ENCODE measurements around the gene CPNE5. TPM values are rescaled to one million over a fixed set of nuclear protein-coding genes. Genes with fewer than 3 reads are reported as not detected.

Gene CPNE5
- total and polyA plus RNA-seq, 8 donors: 0.19 to 1.5 (median 0.58) TPM

DNA sequence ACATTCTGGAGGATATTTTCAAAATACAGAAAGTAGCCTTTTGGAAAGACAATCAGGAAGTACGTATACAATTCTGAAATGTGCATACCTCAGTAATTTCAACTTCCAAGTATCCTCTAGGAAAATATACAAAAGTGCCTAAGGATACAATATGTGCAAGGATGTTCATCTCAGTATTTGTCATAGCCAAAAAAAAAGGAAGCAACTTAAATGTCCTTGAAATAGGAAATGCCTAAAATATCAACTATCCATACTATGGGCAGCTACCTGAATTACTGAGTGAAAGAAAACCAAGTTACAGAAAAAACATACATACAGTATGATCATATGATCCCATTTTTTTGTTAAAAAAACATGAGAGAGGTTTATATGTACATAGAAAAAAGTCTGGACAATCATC is 33.9 kb upstream of the CPNE5 start:
- TF ChIP-seq, protein P1, sequence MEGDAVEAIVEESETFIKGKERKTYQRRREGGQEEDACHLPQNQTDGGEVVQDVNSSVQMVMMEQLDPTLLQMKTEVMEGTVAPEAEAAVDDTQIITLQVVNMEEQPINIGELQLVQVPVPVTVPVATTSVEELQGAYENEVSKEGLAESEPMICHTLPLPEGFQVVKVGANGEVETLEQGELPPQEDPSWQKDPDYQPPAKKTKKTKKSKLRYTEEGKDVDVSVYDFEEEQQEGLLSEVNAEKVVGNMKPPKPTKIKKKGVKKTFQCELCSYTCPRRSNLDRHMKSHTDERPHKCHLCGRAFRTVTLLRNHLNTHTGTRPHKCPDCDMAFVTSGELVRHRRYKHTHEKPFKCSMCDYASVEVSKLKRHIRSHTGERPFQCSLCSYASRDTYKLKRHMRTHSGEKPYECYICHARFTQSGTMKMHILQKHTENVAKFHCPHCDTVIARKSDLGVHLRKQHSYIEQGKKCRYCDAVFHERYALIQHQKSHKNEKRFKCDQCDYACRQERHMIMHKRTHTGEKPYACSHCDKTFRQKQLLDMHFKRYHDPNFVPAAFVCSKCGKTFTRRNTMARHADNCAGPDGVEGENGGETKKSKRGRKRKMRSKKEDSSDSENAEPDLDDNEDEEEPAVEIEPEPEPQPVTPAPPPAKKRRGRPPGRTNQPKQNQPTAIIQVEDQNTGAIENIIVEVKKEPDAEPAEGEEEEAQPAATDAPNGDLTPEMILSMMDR (IDR thresholded peaks at IDR 0.05): no peak
- 89 to 95% methylated on average over 1 of the region's 1 CpG for WGBS, 2 donors
- H3K9me3 ChIP-seq: no peaks in the 10 kb centered on the region
- no peak for ATAC-seq
- no peak for FAIRE-seq
- peak overlapping the region in 1 of 4 donors; percentile 94 for H3K27ac ChIP-seq
- no peaks in the 10 kb centered on the region for H3K36me3 ChIP-seq
- H3K4me3 ChIP-seq: peak overlapping the region in 1 of 4 donors; percentile 94
- intact Hi-C loops (cut with DNase I): no loop called here
- no peaks in the 10 kb centered on the region for H3K27me3 ChIP-seq
- H3K4me1 ChIP-seq: peaks cover 4 to 27% (median 8%) of the 10 kb centered on the region in 3 donors
- DNase-seq: no peak

- no peak for ATAC-seq
- Histone ChIP-seq H3K9me3 (no peaks in the 10 kb centered on the region), H3K4me3 (no peak overlapping the region), H3K36me3 (no peaks in the 10 kb centered on the region), H3K27me3 (no peaks in the 10 kb centered on the region), H3K4me1 (peaks cover 4 to 27% (median 8%) of the 10 kb centered on the region in 3 donors), H3K27ac (no peak overlapping the region)
- TF ChIP-seq, protein P1 (IDR thresholded peaks at IDR 0.05): no peak
- WGBS, 2 donors: 51 to 73% methylated on average over 3 of the region's 3 CpGs
- no peak for FAIRE-seq
- intact Hi-C loops (cut with DNase I): no loop called here
- DNase-seq: no peak
Observed at GRCh38 chr6:36871686-36872085, 32.4 kb upstream of the CPNE5 start.

GRCh38 chr6:36867471-36868224 is 28.4 kb upstream of the CPNE5 start:
- FAIRE-seq (no peak), ATAC-seq (no peak), DNase-seq (no peak)
- Histone ChIP-seq H3K4me3 (no peak overlapping the region), H3K9me3 (no peaks in the 10 kb centered on the region), H3K4me1 (peaks cover 0 to 14% (median 0%) of the 10 kb centered on the region in 3 donors), H3K27ac (no peak overlapping the region), H3K27me3 (no peaks in the 10 kb centered on the region), H3K36me3 (no peaks in the 10 kb centered on the region)
- TF ChIP-seq, protein P1 (IDR thresholded peaks at IDR 0.05): no peak
- 68 to 77% methylated on average over 4 of the region's 4 CpGs for WGBS, 2 donors
- intact Hi-C loops (cut with DNase I): no loop called here

DNA sequence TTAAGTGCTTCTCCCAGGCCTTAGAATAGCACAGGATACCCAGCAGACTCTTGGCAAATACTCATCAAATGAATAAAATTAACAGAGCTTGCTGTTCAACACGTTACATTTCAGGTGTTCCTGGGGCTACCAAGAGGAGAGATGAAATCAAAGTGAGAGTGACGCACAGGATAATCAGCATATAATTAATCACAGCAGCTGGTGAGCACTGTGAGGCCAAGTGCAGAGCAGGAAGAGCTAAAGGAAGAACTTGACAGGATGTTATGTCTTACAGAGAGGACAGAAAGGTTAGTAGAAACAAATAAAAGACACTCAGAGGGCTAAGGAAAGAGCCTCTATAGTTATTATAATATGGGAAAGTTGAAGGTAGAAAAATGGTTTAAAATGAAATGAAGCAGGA is 26.6 kb upstream of the CPNE5 start:
- H3K4me3 ChIP-seq: no peak overlapping the region
- TF ChIP-seq, protein P1 (IDR thresholded peaks at IDR 0.05): no peak
- DNase-seq: no peak
- H3K9me3 ChIP-seq: no peaks in the 10 kb centered on the region
- ATAC-seq: peak in 2 of 4 donors; percentile 49 to 51
- FAIRE-seq: no peak
- 71 to 84% methylated on average over 2 of the region's 2 CpGs for WGBS, 2 donors
- no peaks in the 10 kb centered on the region for H3K27me3 ChIP-seq
- H3K4me1 ChIP-seq: no peaks in the 10 kb centered on the region
- no peak overlapping the region for H3K27ac ChIP-seq
- no peaks in the 10 kb centered on the region for H3K36me3 ChIP-seq
- intact Hi-C loops (cut with DNase I): no loop called here

All from pancreas (tissue), 10 donors.